GM19240 (cell line): ENCODE measurements around the gene VGLL2.
"Not testable (repeated sequence)": the region's sequence is repeated elsewhere in the genome, so short reads cannot be mapped to it uniquely, and the experiment has no call there.

ENCODE experiments used
- DNase-seq: peaks from one replicate; pipeline ENCODE4 v3.0.0; 2011; ENCODE audit warnings: low spot score; ENCODE audit not compliant: insufficient read length

Gene VGLL2, protein sequence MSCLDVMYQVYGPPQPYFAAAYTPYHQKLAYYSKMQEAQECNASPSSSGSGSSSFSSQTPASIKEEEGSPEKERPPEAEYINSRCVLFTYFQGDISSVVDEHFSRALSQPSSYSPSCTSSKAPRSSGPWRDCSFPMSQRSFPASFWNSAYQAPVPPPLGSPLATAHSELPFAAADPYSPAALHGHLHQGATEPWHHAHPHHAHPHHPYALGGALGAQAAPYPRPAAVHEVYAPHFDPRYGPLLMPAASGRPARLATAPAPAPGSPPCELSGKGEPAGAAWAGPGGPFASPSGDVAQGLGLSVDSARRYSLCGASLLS

DNA sequence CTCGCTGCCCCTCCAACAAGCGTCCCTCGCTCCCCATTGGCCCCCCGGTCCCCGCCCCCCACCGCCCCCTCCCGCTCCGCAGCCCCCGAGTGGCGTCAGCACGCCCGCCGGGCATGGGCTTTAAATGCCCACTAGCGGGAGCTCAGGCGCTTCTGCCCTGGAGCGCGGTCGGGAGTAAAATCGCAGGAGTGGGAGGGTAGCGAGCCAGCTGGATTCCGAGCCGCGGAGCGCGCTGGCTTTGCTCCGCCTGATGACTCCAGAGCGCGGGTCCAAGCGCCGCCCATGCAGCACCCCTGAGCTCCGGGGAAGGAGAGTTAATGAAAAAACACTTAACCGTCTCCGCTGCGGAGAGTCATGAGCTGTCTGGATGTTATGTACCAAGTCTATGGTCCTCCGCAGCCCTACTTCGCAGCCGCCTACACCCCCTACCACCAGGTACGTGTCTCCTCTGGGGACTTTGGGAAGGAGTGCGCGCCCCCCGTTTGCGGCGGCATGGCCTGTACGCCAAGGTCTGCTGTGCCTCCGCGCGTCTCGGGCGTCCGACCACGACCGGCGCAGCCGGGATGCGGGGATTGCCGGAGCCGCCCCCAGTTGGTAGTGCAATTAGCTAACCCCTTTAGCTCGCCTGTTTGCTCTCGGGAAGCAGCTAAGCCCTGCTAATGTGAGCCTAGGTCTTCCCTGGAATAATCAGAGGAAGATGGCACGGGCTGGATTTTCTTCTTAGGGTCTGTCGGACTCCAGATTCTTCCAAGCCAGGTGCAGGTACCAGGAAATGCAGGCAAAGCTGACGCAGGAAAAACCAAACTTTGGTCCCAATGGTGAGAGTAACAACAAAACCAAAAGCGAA, at the start of gene VGLL2:
Gene VGLL2, plus strand, starts transcription at position 149 of the 847 bp plus-strand sequence. Its CDS starts 206 bp downstream, at position 355.
- no peak for DNase-seq

DNA sequence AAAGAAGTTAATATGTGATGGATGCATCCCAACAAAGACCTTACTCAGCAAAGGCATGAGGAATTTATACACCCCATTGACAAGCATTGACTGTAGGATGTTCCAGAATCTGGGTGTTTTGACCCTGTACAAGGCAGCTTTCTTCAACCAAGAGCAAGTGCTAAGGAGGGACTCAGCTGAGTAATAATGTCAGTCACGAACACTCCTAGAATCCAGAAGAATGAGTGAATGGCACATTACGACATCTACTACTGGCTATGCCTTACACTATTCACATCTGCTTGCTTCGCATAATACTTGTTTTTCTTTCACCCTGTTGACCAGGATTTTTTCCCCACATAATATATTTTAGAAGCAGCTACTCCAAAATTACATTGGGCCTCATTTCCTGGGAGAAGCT, 42.5 kb upstream of the VGLL2 start:
- no peak for DNase-seq

DNA sequence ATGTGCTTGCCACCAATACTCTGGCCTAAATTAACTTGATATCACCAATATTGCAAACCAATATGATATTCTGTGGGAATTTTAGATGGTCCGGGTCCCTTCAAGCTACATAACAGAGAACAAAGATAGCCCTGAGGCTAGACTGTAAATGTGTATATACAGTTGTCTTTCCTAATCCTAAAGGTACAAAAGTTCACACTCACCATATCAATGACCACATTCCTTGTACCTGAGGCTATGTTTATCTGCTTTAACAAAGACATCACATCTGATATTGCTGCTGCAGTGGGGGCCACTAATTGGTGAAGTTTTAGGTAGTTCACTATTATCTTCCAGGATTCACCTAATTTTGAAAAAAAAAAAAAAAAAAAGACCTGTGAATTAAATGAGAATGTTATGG, 38.6 kb upstream of the VGLL2 start:
- no peak for DNase-seq

DNA sequence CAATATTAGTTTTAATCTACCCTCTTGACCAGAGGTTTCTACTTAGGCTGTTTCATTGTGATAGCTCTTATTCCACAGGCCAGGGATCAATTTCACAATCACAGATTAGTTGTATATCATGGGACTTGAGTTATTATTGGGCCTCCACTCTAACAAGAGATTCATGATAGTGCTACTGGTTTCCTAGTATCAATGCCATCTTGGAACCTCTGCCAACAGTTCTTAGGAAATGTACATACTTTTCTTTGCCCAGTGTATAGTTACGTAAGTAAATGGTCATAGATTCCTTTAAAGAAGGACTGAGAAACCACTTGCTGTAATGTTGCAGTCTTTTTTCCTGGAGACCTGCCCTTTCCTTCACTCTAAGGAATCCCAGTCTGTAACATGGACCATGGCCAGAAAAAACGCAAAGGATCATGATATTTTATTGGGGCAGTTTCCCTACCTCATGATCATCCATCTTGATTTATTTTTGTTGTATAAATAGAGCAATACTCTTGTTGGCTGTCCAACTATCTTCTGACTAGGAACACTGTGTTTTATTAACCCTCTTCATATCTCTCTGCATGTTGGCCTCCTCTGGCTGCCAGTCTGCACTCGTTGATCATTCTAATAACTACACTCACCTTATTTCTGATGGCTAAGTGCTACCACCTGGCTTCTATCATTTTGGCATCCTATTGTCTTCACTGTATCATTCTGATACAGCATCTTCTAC, 38.0 kb upstream of the VGLL2 start:
- no peak for DNase-seq

DNA sequence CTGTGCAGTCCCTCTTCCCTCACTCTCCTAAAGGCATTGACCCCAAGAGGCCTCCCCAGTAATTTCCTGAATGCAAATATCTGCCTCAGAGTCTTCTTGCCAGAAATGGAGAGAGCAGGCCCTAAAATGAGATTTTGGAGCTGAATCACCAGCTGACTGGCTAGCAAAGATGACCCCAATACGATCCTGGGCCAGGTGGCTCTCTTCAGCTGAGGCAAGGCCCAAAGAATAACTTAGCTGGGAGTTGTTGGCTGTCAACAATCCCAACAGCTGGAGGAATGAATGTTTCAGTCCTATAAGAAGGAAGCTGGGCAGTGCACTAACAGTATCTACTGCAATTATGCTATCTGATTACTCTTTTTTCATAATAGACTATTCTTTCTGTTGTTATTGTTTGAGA, 37.2 kb upstream of the VGLL2 start:
- no peak for DNase-seq

DNA sequence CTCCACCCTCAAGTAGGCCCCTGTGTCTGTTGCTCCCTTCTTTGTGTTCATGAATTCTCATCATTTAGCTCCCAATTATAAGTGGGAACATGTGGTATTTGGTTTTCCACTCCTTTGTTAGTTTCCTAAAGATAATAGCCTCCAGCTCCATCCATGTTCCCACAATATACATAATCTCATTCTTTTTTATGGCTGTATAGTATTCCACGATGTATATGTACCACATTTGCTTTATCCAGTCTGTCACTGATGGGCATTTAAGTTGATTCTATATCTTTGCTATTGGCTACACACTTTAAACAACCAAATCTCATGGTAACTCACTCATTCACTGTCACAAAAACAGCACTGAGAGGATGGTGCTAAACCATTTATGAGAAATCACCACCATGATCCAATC, 35.5 kb upstream of the VGLL2 start:
- DNase-seq, result no peak

DNA sequence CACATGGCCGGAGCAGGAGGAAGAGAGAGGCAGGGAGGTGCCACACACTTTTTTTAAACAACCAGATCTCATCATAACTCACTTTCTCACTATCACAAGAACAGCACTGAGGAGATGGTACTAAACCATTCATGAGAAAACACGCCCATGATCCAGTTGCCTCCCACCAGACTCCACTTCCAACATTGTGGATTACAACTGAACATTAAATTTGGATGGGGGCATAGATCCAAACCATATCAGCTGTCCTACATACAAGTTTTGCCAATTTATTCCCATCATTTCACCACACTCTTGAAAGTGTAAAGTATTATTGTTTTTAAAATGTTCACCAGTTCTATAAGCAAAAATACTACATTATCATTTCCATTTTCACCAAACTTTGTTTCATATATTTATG, 33.9 kb upstream of the VGLL2 start:
- DNase-seq, result no peak

DNA sequence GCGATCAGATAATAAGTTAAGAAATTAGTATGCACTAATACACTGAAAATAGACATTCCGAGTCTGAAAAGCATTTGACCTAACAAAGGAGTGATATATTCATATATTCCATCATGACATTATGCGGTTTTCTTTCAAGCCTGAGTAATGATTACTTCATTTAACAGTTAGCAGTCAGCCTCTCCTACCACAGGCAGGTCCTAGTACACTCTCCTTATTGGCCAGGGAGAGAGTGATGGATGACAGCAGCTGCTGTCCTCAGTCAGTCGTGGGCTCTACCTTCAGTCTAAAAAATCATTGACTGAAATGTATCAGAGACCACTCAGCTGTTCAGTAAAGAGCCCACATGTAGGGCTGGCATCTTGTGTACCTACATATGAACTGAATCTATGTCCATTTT, 33.2 kb upstream of the VGLL2 start:
- DNase-seq, result no peak

DNA sequence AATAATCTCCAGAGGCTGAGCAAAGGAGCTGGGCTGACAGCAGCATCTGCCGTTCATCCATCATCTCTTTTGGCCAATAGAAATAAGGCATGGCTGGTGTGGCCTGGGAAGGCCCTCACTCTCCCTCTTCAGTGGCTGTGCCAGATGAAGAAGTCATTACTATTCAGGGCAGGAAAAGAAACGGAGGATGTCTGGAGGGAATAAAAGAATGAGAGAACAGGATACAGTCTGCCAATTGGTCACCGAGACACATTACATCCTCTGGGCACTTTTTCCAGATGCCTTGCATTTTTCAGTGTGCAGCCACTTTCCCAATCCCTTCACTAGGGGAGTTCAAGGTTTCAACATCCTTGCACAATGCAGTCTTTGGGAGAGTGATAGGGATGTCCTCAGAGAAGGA, 32.2 kb upstream of the VGLL2 start:
- DNase-seq, result no peak

DNA sequence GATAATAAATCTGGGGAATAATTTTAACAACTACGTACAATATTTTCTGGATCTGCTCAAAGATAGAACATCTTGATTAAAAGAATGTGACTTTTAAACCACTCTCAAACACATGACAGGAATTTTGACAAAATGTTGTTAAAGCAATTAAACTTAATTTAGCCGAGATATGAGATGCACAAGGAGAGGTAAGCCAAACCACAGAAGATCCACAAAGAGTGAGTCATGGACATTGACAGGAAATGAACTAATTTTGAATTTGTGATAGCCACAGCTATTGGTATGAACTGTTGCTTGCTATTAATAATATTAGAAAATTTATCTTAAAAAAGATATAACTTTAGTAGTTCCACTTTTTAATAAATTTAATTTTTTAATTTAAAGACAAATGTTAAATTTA, 27.8 kb upstream of the VGLL2 start:
- no peak for DNase-seq

DNA sequence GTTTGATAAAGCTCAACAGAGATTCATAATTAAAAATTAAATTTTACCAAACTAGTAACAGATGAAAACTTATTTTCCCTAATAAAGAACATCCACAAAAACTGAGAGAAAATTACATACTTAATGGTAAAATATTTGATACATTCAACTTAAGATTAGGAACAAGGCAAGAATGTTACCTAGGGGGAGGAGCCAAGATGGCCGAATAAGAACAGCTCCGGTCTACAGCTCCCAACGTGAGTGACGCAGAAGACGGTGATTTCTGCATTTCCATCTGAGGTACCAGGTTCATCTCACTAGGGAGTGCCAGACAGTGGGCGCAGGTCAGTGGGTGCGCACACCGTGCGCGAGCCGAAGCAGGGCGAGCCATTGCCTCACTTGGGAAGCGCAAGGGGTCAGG, 20.8 kb upstream of the VGLL2 start:
- DNase-seq, result not testable (repeated sequence)

DNA sequence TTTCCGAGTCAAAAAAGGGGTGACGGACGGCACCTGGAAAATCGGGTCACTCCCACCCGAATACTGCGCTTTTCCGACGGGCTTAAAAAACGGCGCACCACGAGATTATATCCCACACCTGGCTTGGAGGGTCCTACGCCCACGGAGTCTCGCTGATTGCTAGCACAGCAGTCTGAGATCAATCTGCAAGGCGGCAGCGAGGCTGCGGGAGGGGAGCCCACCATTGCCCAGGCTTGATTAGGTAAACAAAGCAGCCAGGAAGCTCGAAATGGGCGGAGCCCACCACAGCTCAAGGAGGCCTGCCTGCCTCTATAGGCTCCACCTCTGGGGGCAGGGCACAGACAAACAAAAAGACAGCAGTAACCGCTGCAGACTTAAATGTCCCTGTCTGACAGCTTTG, 20.4 kb upstream of the VGLL2 start:
- DNase-seq, result not testable (repeated sequence)

DNA sequence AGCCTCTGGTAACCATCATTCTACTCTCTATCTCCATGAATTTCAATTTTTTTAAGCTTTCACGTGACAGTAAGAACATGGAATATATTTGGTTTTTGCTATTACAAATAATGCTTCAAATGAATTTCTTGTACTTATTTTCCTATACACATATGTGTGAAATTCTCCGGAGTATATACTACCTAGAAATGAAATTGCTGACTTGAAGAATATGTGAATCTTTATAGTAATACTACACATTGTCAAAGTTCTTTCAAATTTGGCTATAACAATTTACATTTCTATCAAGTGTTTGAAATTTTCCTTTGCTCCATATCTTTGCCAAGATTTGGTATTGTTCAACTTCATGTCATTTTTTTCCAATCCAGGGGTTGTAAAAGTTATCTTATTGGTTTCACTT, 11.6 kb upstream of the VGLL2 start:
- DNase-seq, result no peak

DNA sequence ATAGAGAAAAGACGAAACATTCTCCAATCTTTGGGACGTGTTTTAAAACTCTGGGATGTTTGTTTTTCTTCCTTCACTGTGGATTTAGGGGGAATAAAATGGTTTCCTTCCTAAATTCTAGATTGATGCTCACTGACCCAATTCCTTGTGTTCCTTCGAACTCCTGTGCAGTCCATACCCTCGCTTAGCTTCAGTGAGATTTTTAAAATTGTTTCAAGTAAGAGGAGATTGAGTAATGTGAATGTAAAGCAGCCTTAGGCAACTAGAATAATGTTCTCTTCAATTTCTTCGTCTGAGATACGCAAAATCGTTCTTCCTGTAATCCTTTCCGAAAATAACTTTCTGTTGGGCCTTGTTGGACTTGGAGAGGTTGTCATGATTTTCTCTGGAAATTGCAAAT, 2.6 kb upstream of the VGLL2 start:
- DNase-seq, result no peak

DNA sequence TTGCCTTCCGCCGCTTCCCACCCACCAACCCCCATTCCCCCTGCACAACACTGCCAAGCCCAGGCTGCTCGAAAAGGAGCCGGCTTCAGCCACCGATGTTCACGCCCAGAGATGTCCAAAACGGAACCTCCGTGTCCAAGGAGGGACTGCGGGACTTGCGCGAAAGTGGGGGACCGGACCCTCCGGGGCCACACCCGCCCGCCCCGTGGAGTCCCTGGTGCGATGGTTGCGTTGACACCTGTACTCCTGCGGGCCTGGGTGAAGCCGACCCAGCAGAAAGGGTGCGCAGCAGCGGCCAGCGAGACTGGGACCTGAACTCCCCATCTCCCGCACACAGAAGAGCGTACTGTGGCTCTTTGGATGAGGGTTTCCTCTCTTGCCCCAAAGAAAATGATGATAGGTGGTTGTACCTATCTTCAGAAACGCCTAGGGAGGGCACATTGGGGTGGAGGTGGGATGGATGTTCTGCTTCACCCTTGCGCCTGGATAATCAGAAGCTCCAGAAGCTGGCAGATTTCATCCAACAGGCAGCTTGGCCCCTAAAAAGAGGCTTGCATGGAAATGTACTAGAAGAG, 1.9 kb upstream of the VGLL2 start:
- no peak for DNase-seq

DNA sequence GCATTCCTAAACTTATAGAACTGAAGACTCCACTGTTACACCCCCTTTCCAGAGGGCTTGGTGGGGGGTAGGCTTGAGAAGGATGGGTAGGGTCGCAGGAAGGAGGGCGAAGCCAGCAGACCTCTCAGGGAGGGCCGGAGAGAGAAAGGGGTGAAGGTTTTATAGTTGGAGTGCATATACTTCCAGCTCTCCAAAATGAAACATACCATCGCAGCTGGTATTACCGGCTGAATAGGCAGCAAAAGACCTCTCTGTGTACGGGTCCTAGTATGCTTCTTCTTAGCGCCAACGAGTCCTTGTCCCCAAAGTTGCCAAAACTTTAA, 1.0 kb upstream of the VGLL2 start:
- DNase-seq, result no peak

DNA sequence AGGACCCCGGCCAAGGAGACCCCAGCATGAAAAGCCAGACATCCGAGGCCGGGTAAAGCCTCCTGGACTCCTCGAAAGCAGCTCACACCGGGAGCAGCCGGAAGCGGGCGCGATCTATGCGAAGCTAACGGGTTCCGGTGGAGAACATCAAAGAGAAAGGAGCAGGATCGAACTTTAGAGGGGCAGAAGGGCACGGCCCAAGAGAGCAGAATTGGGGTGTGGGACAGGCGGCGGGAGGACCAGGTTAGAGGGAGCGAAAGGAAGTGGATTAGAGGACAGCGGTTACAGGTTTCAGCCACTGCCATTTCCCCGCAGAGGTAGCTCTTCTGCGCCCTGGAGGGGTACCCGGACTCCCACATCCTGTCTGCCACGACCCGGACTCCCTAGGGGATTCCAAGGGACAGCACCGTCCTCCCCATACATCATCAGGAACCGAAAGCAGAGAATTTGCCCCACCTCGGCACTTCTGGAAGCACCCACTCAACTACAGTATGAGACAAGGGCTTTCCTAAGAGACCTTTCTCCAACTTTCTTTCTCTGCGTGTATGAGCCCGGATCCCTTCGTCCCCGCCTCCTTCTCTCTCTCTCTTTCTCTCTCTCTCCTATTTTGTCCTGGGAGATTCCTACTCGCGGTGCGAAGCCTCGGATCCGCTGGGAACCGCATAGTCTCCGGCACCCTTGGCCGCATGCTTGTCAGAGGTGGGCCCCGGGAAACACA, 507 bp upstream of the VGLL2 start:
- no peak for DNase-seq

DNA sequence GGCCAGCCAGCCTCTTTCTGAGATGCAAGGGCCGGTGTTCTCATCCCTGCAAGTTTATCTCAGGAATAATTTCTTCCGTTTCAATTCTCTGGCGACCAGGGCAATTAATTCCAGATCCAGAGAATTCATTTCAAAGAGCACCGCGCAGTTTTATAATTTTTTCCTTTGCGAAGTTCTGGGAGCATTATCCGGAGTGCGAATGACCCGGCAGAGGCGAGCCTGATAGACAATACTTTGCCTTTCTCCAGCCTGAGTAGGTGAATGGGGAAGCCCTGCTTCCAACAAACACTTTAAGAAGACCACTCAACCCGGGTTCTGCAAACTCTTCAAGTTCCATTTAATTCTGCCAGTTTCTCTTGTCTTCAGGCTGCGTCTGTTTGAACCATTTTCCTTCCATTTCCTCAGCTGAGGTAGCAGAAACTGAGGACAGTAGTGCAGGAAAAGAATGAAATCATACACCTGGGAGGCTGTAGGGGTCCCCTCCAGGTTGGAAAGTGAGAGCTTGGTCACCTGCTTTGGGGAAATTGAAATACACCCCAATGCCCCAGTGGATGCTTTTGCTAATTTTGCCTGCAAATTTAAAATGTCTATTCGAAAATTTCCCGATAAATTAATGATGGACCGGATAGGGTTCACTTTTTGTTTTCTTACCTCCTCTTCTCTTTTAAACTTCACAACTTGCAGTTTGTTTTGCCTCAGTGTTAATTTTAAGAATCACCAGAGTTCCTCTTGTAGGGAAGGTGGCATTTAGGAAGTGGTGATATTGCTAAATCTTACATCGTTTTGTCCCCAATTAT, 1.1 kb downstream of the VGLL2 start:
- no peak for DNase-seq

DNA sequence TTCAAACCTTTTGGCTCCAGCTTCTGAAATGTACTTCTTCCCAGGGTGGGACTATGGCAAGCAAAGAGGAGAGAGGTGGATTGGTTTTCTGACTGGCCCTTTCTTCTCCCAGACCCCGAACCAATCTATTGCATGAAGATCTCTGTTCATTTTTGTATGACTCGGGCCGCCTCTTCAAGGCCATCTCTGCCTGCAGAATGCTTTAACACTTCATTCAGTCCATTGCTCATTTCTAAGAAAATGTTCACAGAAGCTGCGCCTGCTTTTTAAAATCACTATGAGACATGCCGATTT, 1.6 kb downstream of the VGLL2 start:
- no peak for DNase-seq

DNA sequence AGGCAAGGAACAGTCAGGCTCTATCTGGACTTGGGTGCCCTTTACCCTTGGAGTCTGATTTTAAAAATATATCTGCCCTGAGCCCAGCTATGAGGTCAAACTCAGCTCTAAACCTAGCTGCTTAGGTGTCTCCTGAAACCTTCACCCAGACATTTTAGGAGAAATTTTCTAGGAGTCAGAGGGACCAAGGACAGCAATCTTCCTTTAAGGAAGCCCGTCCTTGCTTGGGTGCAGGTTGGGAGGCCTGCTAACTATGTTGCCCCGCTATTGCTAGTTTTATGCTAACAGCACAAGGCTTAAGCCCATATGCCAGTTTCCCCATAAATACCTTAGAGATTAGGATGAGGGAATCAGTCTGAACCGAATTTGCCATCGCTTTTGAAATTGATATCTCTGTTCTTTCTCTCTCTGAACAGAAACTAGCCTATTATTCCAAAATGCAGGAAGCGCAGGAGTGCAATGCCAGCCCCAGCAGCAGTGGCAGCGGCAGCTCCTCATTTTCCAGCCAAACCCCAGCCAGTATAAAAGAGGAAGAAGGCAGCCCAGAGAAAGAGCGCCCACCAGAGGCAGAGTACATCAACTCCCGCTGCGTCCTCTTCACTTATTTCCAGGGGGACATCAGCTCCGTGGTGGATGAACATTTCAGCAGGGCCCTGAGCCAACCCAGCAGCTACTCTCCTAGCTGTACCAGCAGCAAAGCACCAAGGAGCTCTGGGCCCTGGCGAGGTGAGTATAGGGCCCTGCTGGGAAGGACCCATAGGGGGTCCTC, 2.6 kb downstream of the VGLL2 start:
- DNase-seq, result no peak
